SHP77 treated with DMSO at 0.1 percent for 48 hours (cell line): ENCODE results near the gene MVB12A.

Source experiments
- DNase-seq: peaks from one replicate; lab custom pipeline; 2025; lab: John Stamatoyannopoulos, UW

MVB12A gene

GRCh38 chr19:17404621-17405249, 15.1 kb upstream of the MVB12A start:
- no peak for DNase-seq

- DNase-seq = no peak
These were observed 14.4 kb upstream of the MVB12A start, which contains the start of gene BST2 for GRCh38 chr19:17405250-17406045. BST2 (minus strand) TSS chr19:17405630; CDS start chr19:17405575, 55 bp downstream.

- DNase-seq = no peak
These were observed 13.6 kb upstream of the MVB12A start for GRCh38 chr19:17406046-17406886.

- no peak for DNase-seq
These were observed 13.0 kb upstream of the MVB12A start for GRCh38 chr19:17406887-17407196.

GRCh38 chr19:17409990-17410389, 9.9 kb upstream of the MVB12A start:
- no peak for DNase-seq

GRCh38 chr19:17411801-17412200, 8.0 kb upstream of the MVB12A start:
- no peak for DNase-seq

GRCh38 chr19:17414097-17414496, 5.8 kb upstream of the MVB12A start:
- no peak for DNase-seq

GRCh38 chr19:17415121-17415520, 4.7 kb upstream of the MVB12A start:
- no peak for DNase-seq

- DNase-seq = no peak
These were observed 1.1 kb upstream of the MVB12A start for GRCh38 chr19:17418710-17419109.

- no peak for DNase-seq
These were observed 660 bp upstream of the MVB12A start for GRCh38 chr19:17419154-17419620.

GRCh38 chr19:17420475-17420924, 653 bp downstream of the MVB12A start:
- DNase-seq = no peak

GRCh38 chr19:17421942-17422341, 2.1 kb downstream of the MVB12A start:
- no peak for DNase-seq

- DNase-seq = no peak
These were observed 3.8 kb downstream of the MVB12A start for GRCh38 chr19:17423429-17424208.

GRCh38 chr19:17424743-17425365, 5.0 kb downstream of the MVB12A start:
- DNase-seq = no peak

- DNase-seq = no peak
These were observed 9.8 kb downstream of the MVB12A start for GRCh38 chr19:17429641-17430113.

- DNase-seq = no peak
These were observed 11.6 kb downstream of the MVB12A start for GRCh38 chr19:17431417-17431816.

- DNase-seq = no peak
These were observed 15.4 kb downstream of the MVB12A start for GRCh38 chr19:17435218-17435617.

- DNase-seq = no peak
These were observed 16.4 kb downstream of the MVB12A start for GRCh38 chr19:17436094-17436873.

GRCh38 chr19:17436874-17437267, 17.0 kb downstream of the MVB12A start:
- DNase-seq = no peak
